ENCODE results near the gene PON3. TPM values are rescaled to one million over a fixed set of nuclear protein-coding genes. Genes with fewer than 3 reads are reported as not detected.

Gene PON3
- total RNA-seq, 1 donor: under 0.01 TPM

GRCh38 chr7:95365151-95365550 lies 31.0 kb downstream of the PON3 start:
- no peak for DNase-seq (ENCODE audit: low read depth in 2 of 3, low spot score in 2 of 3)

- DNase-seq (ENCODE audit: low read depth in 2 of 3, low spot score in 2 of 3): no peak
Observed at GRCh38 chr7:95357623-95358022, 38.6 kb downstream of the PON3 start.

- DNase-seq (ENCODE audit: low read depth in 2 of 3, low spot score in 2 of 3): no peak
Observed at GRCh38 chr7:95342642-95343307, 53.4 kb downstream of the PON3 start.

GRCh38 chr7:95342029-95342428 lies 54.1 kb downstream of the PON3 start:
- DNase-seq (ENCODE audit: low read depth in 2 of 3, low spot score in 2 of 3): no peak

GRCh38 chr7:95340491-95340890 lies 55.7 kb downstream of the PON3 start:
- no peak for DNase-seq (ENCODE audit: low read depth in 2 of 3, low spot score in 2 of 3)

GRCh38 chr7:95338832-95339231 lies 57.3 kb downstream of the PON3 start:
- DNase-seq (ENCODE audit: low read depth in 2 of 3, low spot score in 2 of 3): no peak

- DNase-seq (ENCODE audit: low read depth in 2 of 3, low spot score in 2 of 3): no peak
Observed at GRCh38 chr7:95335093-95335492, 61.1 kb downstream of the PON3 start.

- no peak for DNase-seq (ENCODE audit: low read depth in 2 of 3, low spot score in 2 of 3)
Observed at GRCh38 chr7:95334447-95334846, 61.7 kb downstream of the PON3 start.

GRCh38 chr7:95330961-95331337 lies 65.2 kb downstream of the PON3 start:
- DNase-seq (ENCODE audit: low read depth in 2 of 3, low spot score in 2 of 3): no peak

GRCh38 chr7:95330204-95330960 lies 65.8 kb downstream of the PON3 start:
- DNase-seq (ENCODE audit: low read depth in 2 of 3, low spot score in 2 of 3): peak in 2 of 3 donors; percentile 32 to 71

GRCh38 chr7:95327356-95327755 lies 68.8 kb downstream of the PON3 start:
- no peak for DNase-seq (ENCODE audit: low read depth in 2 of 3, low spot score in 2 of 3)

- peak in 2 of 3 donors; percentile 4 to 21 for DNase-seq (ENCODE audit: low read depth in 2 of 3, low spot score in 2 of 3)
Observed at GRCh38 chr7:95324431-95324830, 71.7 kb downstream of the PON3 start, which contains the start of gene PON1. TSS of gene PON1 (minus strand) at chr7:95324532. CDS start at chr7:95324475, 57 bp downstream.

- no peak for DNase-seq (ENCODE audit: low read depth in 2 of 3, low spot score in 2 of 3)
Observed at GRCh38 chr7:95323410-95324129, 72.6 kb downstream of the PON3 start.

GRCh38 chr7:95322854-95323253 lies 73.3 kb downstream of the PON3 start:
- no peak for DNase-seq (ENCODE audit: low read depth in 2 of 3, low spot score in 2 of 3)

- DNase-seq (ENCODE audit: low read depth in 2 of 3, low spot score in 2 of 3): no peak
Observed at GRCh38 chr7:95322396-95322795, 73.8 kb downstream of the PON3 start.

GRCh38 chr7:95321720-95322119 lies 74.5 kb downstream of the PON3 start:
- DNase-seq (ENCODE audit: low read depth in 2 of 3, low spot score in 2 of 3): no peak

- no peak for DNase-seq (ENCODE audit: low read depth in 2 of 3, low spot score in 2 of 3)
Observed at GRCh38 chr7:95320651-95321050, 75.5 kb downstream of the PON3 start.

- no peak for DNase-seq (ENCODE audit: low read depth in 2 of 3, low spot score in 2 of 3)
Observed at GRCh38 chr7:95319570-95319969, 76.6 kb downstream of the PON3 start.

- no peak for DNase-seq (ENCODE audit: low read depth in 2 of 3, low spot score in 2 of 3)
Observed at GRCh38 chr7:95318501-95319100, 77.6 kb downstream of the PON3 start.

GRCh38 chr7:95317966-95318365 lies 78.2 kb downstream of the PON3 start:
- DNase-seq (ENCODE audit: low read depth in 2 of 3, low spot score in 2 of 3): no peak

- no peak for DNase-seq (ENCODE audit: low read depth in 2 of 3, low spot score in 2 of 3)
Observed at GRCh38 chr7:95317546-95317945, 78.6 kb downstream of the PON3 start.

Measured in hematopoietic multipotent progenitor cell (in vitro differentiated cells).